Activated CD4-positive, alpha-beta T cell treated with anti-CD3 and anti-CD28 coated beads, Interleukin-2, amount 10 ng/mL, durations not matched to agents 7 days and 5 days (primary cell): ENCODE results near the gene CCDC191. TPM values are rescaled to one million over a fixed set of nuclear protein-coding genes. Genes with fewer than 3 reads are reported as not detected.

Experiments
- CTCF ChIA-PET: fragments of 350-600 bp; sonication (Branson Sonifier 250); formaldehyde crosslinking; loops from one replicate; lab custom pipeline; 2021; ENCODE audit warnings: antibody characterized with exemption; lab: Charles Lee
- POLR2A ChIA-PET: fragments of 350-600 bp; sonication (Branson Sonifier 250); formaldehyde crosslinking; loops from one replicate; lab custom pipeline; 2021; ENCODE audit warnings: antibody characterized with exemption; lab: Charles Lee
- DNase-seq: peaks from one replicate; pipeline ENCODE4 v3.0.0-alpha.2; 2020
- H3K27ac Mint-ChIP-seq: one replicate; pipeline ENCODE4 v1.8.0; 2021; ENCODE audit warnings: mild to moderate bottlenecking, moderate library complexity, mixed read lengths
- H3K27me3 Mint-ChIP-seq: one replicate; pipeline ENCODE4 v1.8.0; 2021; ENCODE audit warnings: mixed read lengths
- H3K36me3 Mint-ChIP-seq: one replicate; pipeline ENCODE4 v1.8.0; 2021; ENCODE audit warnings: low read depth, mixed read lengths
- H3K4me1 Mint-ChIP-seq: one replicate; pipeline ENCODE4 v1.8.0; 2021; ENCODE audit warnings: mixed read lengths
- H3K4me3 Mint-ChIP-seq: one replicate; pipeline ENCODE4 v1.8.0; 2021; ENCODE audit warnings: mild to moderate bottlenecking, moderate library complexity, mixed read lengths
- H3K9me3 Mint-ChIP-seq: one replicate; pipeline ENCODE4 v1.8.0; 2021; ENCODE audit warnings: mixed read lengths
- total RNA-seq, 2 experiments: library from RNA; stranded (reverse); gene quantifications; one replicate each; pipeline ENCODE4 v1.2.3, GENCODE V29; 2021

The CCDC191 gene
- total RNA-seq, 2 experiments from 2014 or later: 2.9 to 3.2 TPM

DNA sequence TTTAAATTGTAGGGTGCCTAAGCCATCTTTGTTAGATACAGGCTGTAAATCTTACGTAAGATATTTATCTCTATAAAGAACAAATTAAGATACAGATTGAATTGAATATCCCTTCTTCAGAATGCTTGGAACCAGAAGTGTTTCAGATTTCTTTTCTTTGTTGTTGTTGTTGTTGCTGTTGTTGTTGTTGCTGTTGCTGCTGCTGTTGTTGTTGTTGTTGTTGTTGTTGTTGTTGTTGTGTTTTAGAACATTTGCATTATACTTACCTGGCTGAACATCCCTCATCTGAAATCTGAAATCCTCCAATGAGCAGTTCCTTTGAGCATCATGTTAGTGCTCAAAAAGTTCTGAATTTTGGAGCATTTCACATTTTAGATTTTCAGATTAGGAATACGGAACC lies 26.8 kb upstream of the CCDC191 start:
- H3K36me3 Mint-ChIP-seq: peaks cover 72% of the 10 kb centered on the region
- H3K27me3 Mint-ChIP-seq: no peaks in the 10 kb centered on the region
- no peak overlapping the region for H3K27ac Mint-ChIP-seq
- DNase-seq: no peak
- H3K9me3 Mint-ChIP-seq: no peaks in the 10 kb centered on the region
- no peaks in the 10 kb centered on the region for H3K4me1 Mint-ChIP-seq
- H3K4me3 Mint-ChIP-seq: no peak overlapping the region
- CTCF ChIA-PET: no interaction called here
- POLR2A ChIA-PET: no interaction called here

DNA sequence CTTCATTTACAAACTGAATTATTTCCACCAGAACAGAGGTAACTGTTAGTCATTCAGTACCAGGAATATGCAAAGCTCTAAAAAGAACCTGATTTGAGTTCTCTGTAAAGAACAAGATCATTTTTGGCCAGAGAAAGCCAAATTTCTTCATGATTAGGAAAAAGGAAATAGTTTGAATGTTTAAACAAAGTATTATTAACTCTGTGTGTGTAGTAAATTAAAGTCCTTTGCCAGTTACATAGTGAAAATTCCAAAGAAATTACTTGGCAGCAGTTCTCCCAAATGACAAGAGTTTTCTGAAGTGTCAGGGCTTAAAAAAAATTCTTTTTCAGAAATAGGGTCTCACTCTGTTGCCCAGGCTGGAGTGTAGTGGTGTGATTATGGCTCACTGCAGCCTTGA lies 24.7 kb upstream of the CCDC191 start:
- H3K4me1 Mint-ChIP-seq: no peaks in the 10 kb centered on the region
- no peak overlapping the region for H3K27ac Mint-ChIP-seq
- H3K27me3 Mint-ChIP-seq: no peaks in the 10 kb centered on the region
- no peaks in the 10 kb centered on the region for H3K9me3 Mint-ChIP-seq
- peaks cover 74% of the 10 kb centered on the region for H3K36me3 Mint-ChIP-seq
- CTCF ChIA-PET: no interaction called here
- DNase-seq: no peak
- no peak overlapping the region for H3K4me3 Mint-ChIP-seq
- POLR2A ChIA-PET: no interaction called here

DNA sequence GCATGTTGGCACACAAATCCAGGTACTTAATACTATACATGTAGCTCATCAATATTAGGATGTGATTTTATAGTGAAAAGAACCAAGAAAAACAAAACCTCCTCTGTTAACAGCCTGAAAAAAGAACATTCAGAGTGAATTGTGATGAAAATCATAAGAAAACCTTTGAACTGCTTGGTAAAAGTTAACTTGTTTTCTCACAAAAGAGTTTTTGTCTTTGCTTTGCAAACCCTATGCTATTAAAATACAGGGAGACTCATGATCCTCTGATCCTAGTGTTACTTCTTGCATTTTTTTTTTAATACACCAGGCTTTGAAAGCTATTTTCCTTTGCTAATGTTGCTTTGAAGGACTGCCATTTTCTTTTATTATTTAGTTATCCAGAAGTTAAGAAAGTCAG lies 23.9 kb upstream of the CCDC191 start:
- no peaks in the 10 kb centered on the region for H3K27me3 Mint-ChIP-seq
- H3K4me1 Mint-ChIP-seq: no peaks in the 10 kb centered on the region
- no peaks in the 10 kb centered on the region for H3K9me3 Mint-ChIP-seq
- H3K4me3 Mint-ChIP-seq: no peak overlapping the region
- ChIA-PET CTCF (no interaction called here), POLR2A (no interaction called here)
- no peak for DNase-seq
- H3K36me3 Mint-ChIP-seq: peaks cover 67% of the 10 kb centered on the region
- H3K27ac Mint-ChIP-seq: no peak overlapping the region

DNA sequence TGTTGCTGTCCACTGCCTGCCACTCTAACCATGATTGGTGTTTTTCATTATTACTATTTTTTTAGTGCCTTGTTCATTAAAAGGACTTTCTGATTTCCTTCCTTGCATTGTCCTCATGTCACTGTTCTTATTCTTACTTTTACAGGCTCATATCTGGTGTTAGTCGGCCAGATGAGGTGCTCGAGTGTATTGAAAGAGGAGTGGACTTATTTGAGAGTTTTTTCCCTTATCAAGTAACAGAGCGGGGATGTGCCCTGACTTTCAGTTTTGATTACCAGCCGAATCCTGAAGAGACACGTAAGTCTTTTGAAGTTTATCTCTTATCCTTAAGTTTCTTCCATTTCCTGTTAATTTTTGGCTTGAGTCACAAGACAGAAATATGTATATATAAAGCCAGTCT lies 23.4 kb upstream of the CCDC191 start:
- ChIA-PET POLR2A (no interaction called here), CTCF (no interaction called here)
- no peaks in the 10 kb centered on the region for H3K9me3 Mint-ChIP-seq
- no peak overlapping the region for H3K27ac Mint-ChIP-seq
- H3K27me3 Mint-ChIP-seq: no peaks in the 10 kb centered on the region
- H3K4me1 Mint-ChIP-seq: no peaks in the 10 kb centered on the region
- no peak overlapping the region for H3K4me3 Mint-ChIP-seq
- peaks cover 69% of the 10 kb centered on the region for H3K36me3 Mint-ChIP-seq
- no peak for DNase-seq

DNA sequence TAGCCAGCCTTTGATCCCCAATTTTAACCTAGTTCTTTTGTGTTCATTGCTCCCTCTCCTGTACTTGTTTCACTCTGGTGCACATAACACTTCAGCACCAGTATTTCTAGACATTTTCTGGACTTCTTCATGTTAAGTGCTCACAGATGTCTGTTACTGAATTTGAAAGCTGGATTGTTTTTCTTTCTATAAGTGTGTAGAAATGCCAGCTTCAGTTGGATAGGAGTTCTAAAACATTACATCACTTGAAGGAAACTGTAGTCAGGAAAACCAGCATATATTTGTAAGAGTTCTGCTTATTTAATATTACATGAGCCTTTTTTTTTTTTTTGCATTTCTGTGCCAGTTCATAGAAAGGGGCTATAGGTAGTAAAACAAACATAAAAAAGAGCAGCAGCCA lies 21.8 kb upstream of the CCDC191 start:
- POLR2A ChIA-PET: no interaction called here
- CTCF ChIA-PET: interaction anchor here (0.8 kb wide), 1 partner anchor 18 kb away, joined by 3 read pairs; no protein-coding TSS in a partner anchor
- no peaks in the 10 kb centered on the region for H3K27me3 Mint-ChIP-seq

DNA sequence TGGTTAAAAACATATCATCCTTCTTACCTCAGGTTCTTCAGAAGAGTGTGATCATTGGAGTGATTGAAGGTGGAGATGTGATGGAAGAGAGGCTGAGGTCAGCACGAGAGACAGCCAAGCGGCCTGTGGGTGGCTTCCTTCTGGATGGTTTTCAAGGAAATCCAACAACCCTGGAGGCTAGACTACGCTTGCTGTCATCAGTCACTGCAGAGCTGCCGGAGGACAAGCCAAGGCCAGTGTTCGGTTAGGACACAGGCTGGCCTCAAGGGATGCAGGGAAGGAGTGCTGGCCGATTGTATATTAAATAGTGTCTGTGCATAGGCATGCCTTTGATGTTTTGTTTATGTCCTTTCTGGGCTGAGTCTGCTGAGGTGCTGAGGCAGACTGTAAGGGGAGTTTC lies 20.4 kb upstream of the CCDC191 start:
- H3K4me1 Mint-ChIP-seq: no peaks in the 10 kb centered on the region
- peaks cover 69% of the 10 kb centered on the region for H3K36me3 Mint-ChIP-seq
- ChIA-PET CTCF (interaction anchor here (1.0 kb wide), 1 partner anchor 10 kb away, joined by 4 read pairs; no protein-coding TSS in a partner anchor), POLR2A (no interaction called here)
- no peaks in the 10 kb centered on the region for H3K9me3 Mint-ChIP-seq
- no peaks in the 10 kb centered on the region for H3K27me3 Mint-ChIP-seq
- no peak overlapping the region for H3K4me3 Mint-ChIP-seq
- DNase-seq: no peak
- no peak overlapping the region for H3K27ac Mint-ChIP-seq

More for the DNA sequence above, 21.8 kb upstream of the CCDC191 start:
- H3K27ac Mint-ChIP-seq: no peak overlapping the region
- no peak for DNase-seq
- H3K4me3 Mint-ChIP-seq: no peak overlapping the region
- H3K4me1 Mint-ChIP-seq: no peaks in the 10 kb centered on the region
- peaks cover 68% of the 10 kb centered on the region for H3K36me3 Mint-ChIP-seq
- H3K9me3 Mint-ChIP-seq: no peaks in the 10 kb centered on the region

DNA sequence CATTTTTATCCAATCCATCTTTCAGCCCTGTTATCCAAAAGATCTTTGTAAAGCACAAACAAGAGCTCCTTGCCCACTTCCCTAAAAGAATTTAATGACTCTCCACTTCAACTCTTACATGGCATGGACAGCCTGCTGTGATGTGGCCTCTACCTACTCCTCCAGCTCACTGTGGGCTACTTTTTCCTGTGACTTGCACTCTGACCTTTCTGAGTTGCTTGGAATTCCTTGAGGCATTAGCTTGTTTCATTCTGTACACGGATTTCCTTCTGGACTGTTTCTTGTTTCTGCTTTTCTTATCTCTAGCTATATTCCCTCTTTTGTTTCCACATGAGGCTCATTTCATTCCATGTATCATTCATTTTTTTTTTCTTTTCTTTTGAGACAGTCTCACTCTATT lies 15.5 kb upstream of the CCDC191 start:
- Mint-ChIP-seq H3K4me1 (no peaks in the 10 kb centered on the region), H3K9me3 (no peaks in the 10 kb centered on the region), H3K4me3 (no peak overlapping the region), H3K36me3 (peaks cover 55% of the 10 kb centered on the region), H3K27ac (no peak overlapping the region), H3K27me3 (no peaks in the 10 kb centered on the region)
- CTCF ChIA-PET: no interaction called here
- POLR2A ChIA-PET: no interaction called here
- DNase-seq: no peak

DNA sequence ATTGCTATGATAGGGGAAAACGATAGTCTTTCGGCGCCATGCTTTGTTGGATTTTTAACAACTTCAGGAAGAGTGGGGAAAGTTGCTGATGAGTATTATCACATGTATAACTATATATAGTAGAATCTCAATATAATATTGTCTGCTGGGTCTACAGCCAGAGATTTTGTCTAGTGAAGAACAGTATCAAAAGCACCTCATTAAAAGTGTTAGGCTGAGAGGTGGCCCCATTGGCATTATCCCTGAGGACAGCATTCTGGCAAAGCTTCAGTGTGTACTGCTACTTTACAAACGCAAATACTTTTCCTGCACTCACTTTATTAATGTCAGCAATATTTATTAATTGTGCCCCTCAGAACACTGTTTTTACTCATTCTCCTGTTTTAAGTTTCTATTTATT lies 12.0 kb upstream of the CCDC191 start:
- peaks cover 43% of the 10 kb centered on the region for H3K36me3 Mint-ChIP-seq
- ChIA-PET POLR2A (no interaction called here), CTCF (no interaction called here)
- no peaks in the 10 kb centered on the region for H3K4me1 Mint-ChIP-seq
- no peaks in the 10 kb centered on the region for H3K9me3 Mint-ChIP-seq
- no peaks in the 10 kb centered on the region for H3K27me3 Mint-ChIP-seq
- no peak for DNase-seq
- no peak overlapping the region for H3K4me3 Mint-ChIP-seq
- no peak overlapping the region for H3K27ac Mint-ChIP-seq

DNA sequence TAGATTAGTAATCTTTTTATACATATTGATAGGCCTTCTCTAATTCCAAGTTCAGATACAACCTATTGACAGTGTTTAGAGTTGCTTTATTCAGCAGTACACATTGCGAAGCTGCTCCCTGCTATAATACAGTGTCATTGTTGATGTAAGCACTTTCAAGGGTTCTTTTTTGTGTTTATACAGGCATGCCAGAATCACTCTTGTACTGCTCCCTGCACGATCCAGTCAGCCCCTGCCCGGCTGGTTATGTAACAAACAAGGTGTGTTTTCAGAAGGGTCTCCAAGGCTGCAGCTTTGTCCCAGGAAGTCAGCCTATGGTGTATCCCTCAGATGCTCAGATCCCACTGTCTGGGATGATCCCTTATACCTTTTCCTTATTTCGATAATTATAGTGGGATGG lies 11.5 kb upstream of the CCDC191 start:
- H3K4me3 Mint-ChIP-seq: no peak overlapping the region
- H3K4me1 Mint-ChIP-seq: peaks cover 2% of the 10 kb centered on the region
- no peaks in the 10 kb centered on the region for H3K27me3 Mint-ChIP-seq
- no peak overlapping the region for H3K27ac Mint-ChIP-seq
- peaks cover 43% of the 10 kb centered on the region for H3K36me3 Mint-ChIP-seq
- CTCF ChIA-PET: interaction anchor here (1.1 to 1.5 kb wide), 2 partner anchors 9 to 13 kb away, joined by 3 to 4 read pairs; no protein-coding TSS in a partner anchor
- no peaks in the 10 kb centered on the region for H3K9me3 Mint-ChIP-seq
- DNase-seq: no peak
- POLR2A ChIA-PET: no interaction called here

DNA sequence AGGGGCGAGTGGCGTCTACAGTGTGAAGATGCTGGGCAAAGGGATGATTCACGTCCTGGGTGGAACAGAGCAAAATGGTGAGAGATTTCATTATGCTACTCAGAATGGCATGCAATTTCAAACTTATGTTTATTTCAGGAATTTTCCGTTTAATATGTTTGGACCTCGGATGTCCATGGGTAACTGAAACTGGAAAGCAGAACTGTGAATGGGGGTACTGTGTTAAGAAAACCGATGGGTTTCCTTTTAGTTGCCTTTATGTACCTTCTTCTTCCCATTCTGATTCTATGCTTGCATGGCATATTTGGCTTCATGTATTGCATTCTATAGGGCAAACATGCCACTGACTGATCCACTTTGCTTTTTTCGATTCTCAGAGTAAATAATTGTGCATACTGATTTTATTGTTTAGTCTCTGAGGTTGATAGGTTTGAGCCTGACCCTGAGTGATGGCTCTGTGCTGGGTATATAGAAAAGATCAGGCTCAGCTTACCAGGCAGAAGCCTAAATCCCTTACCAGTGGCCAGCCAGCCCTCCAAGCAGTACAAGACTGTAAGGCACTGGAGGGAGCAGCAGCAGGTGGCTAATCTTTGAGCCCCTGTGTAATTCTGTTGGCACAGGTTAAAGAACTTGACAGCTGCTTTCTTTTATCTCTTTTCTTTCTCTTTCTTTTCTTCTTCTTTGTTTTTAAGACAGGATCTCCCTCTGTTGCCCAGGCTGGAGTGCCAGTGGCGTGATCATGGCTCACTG lies 4.8 kb upstream of the CCDC191 start:
- no peaks in the 10 kb centered on the region for H3K9me3 Mint-ChIP-seq
- H3K4me3 Mint-ChIP-seq: no peak overlapping the region
- H3K4me1 Mint-ChIP-seq: peaks cover 31% of the 10 kb centered on the region
- ChIA-PET POLR2A (interaction anchor here (0.7 kb wide), 1 partner anchor 393 kb away, joined by 6 read pairs; no protein-coding TSS in a partner anchor), CTCF (no interaction called here)
- peaks cover 16% of the 10 kb centered on the region for H3K36me3 Mint-ChIP-seq
- no peak overlapping the region for H3K27ac Mint-ChIP-seq
- no peak for DNase-seq
- H3K27me3 Mint-ChIP-seq: no peaks in the 10 kb centered on the region

DNA sequence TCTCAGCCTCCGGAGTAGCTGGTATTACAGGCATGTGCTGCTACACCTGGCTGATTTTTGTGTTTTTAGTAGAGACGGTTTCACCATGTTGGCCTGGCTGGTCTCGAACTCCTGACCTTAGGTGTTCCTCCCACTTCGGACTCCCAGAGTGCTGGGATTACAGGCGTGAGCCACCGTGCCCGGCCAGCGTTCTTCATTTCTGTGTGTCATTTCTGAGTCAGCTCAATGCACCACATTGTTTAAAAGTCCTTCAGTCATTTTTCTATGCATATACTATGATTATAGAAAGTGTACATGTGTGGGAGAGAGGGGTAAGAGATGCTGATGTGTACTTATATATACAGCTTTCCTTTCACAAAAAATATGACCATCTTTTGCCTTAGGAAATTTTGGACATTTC lies 2.3 kb upstream of the CCDC191 start:
- ChIA-PET POLR2A (no interaction called here), CTCF (no interaction called here)
- Mint-ChIP-seq H3K36me3 (peaks cover 8% of the 10 kb centered on the region), H3K27ac (no peak overlapping the region), H3K27me3 (no peaks in the 10 kb centered on the region), H3K4me1 (peaks cover 42% of the 10 kb centered on the region), H3K4me3 (peak overlapping the region; percentile 57), H3K9me3 (no peaks in the 10 kb centered on the region)
- no peak for DNase-seq

DNA sequence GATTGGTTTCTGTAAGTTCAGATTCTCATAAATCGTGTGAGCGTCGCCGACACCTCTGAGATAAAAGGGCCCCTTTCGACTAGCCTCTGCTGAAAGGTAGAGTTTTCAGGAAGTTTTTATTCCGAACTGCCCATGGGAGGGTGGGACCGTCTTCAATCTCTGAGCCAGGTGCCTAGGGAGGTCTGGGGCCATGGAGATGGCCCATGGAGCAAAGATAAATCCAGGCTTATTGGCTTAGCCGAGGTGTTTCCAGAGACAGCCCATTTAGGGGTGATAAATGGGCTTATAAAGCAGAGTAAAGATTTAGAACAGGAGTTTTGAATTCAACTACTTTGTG lies 653 bp upstream of the CCDC191 start:
- no peak for DNase-seq
- peak overlapping the region; percentile 90 for H3K27ac Mint-ChIP-seq
- no peaks in the 10 kb centered on the region for H3K27me3 Mint-ChIP-seq
- CTCF ChIA-PET: no interaction called here
- peaks cover 7% of the 10 kb centered on the region for H3K36me3 Mint-ChIP-seq
- H3K4me3 Mint-ChIP-seq: peak overlapping the region; percentile 83
- H3K4me1 Mint-ChIP-seq: peaks cover 38% of the 10 kb centered on the region
- POLR2A ChIA-PET: no interaction called here
- no peaks in the 10 kb centered on the region for H3K9me3 Mint-ChIP-seq

DNA sequence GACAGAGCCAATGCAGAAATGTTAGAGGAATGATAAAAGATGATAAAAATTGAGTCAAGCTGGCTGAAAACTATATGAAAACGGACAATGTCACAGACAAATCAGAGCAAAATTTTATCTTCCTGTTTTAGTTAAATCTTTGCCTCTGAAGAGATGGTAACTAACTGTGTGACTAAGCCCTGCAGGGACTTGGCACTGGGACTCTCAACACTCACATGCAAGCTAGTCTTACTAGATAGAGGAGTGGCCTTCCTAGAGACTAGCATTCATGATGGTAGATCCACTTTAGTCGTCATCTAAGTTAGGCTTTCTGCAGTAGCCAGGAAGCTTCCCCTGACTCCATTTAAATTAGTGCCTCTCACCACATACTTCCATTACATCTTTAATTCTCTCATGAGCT lies 4.1 kb downstream of the CCDC191 start:
- CTCF ChIA-PET: interaction anchor here (1.2 kb wide), 1 partner anchor 9 kb away, joined by 3 read pairs; no protein-coding TSS in a partner anchor
- H3K4me1 Mint-ChIP-seq: peaks cover 12% of the 10 kb centered on the region
- H3K36me3 Mint-ChIP-seq: no peaks in the 10 kb centered on the region
- no peak overlapping the region for H3K27ac Mint-ChIP-seq
- no peaks in the 10 kb centered on the region for H3K27me3 Mint-ChIP-seq
- no peak for DNase-seq
- H3K9me3 Mint-ChIP-seq: no peaks in the 10 kb centered on the region
- no peak overlapping the region for H3K4me3 Mint-ChIP-seq
- POLR2A ChIA-PET: interaction anchor here (0.6 kb wide), 1 partner anchor 251 kb away, joined by 3 read pairs; no protein-coding TSS in a partner anchor
